ENCODE data around the gene CCDC85B.
"Not testable (repeated sequence)": the region's sequence is repeated elsewhere in the genome, so short reads cannot be mapped to it uniquely, and the experiment has no call there.

Gene CCDC85B

GRCh38 chr11:65890324-65891218 lies at the start of gene CCDC85B:
CCDC85B (plus strand) TSS chr11:65890673; CDS start chr11:65890784, 111 bp downstream.
- peak; percentile 99 for DNase-seq

- no peak for DNase-seq
Observed at GRCh38 chr11:65842144-65842543, 48.3 kb upstream of the CCDC85B start.

GRCh38 chr11:65843811-65844210 lies 46.7 kb upstream of the CCDC85B start:
- DNase-seq: no peak

GRCh38 chr11:65844231-65844872 lies 46.1 kb upstream of the CCDC85B start:
- no peak for DNase-seq

GRCh38 chr11:65847746-65848145 lies 42.7 kb upstream of the CCDC85B start:
- DNase-seq: no peak

- DNase-seq: not testable (repeated sequence)
Observed at GRCh38 chr11:65848693-65849092, 41.8 kb upstream of the CCDC85B start.

- no peak for DNase-seq
Observed at GRCh38 chr11:65849366-65849765, 41.1 kb upstream of the CCDC85B start.

- DNase-seq: no peak
Observed at GRCh38 chr11:65849771-65850216, 40.7 kb upstream of the CCDC85B start.

GRCh38 chr11:65850217-65851082 lies 40.0 kb upstream of the CCDC85B start:
- DNase-seq: no peak

GRCh38 chr11:65851083-65851579 lies 39.3 kb upstream of the CCDC85B start:
- peak; percentile 61 for DNase-seq

GRCh38 chr11:65851811-65852507 lies 38.5 kb upstream of the CCDC85B start:
- no peak for DNase-seq

GRCh38 chr11:65852508-65853245 lies 37.8 kb upstream of the CCDC85B start:
- DNase-seq: no peak

- DNase-seq: no peak
Observed at GRCh38 chr11:65853246-65853979, 37.1 kb upstream of the CCDC85B start.

GRCh38 chr11:65854161-65854592 lies 36.3 kb upstream of the CCDC85B start:
- DNase-seq: no peak

- no peak for DNase-seq
Observed at GRCh38 chr11:65854852-65855837, 35.3 kb upstream of the CCDC85B start.

GRCh38 chr11:65855927-65856363 lies 34.5 kb upstream of the CCDC85B start:
- DNase-seq: no peak

- peak; percentile 88 for DNase-seq
Observed at GRCh38 chr11:65856689-65857499, 33.6 kb upstream of the CCDC85B start.

- DNase-seq: peak; percentile 73
Observed at GRCh38 chr11:65857500-65857852, 33.0 kb upstream of the CCDC85B start.

Data from activated CD4-positive, alpha-beta T cell treated with anti-CD3 and anti-CD28 coated beads for 48 hours (primary cell).